GM21447 (cell line): ENCODE measurements around the gene IGSF6.

Experiments
- ATAC-seq: cut with Tn5 transposase; IDR thresholded peaks from one replicate; pipeline ENCODE4 v1.9.1; 2021; ENCODE audit not compliant: unreplicated experiment

Gene IGSF6

GRCh38 chr16:21602785-21603184 lies 49.6 kb downstream of the IGSF6 start:
- no peak for ATAC-seq

DNA sequence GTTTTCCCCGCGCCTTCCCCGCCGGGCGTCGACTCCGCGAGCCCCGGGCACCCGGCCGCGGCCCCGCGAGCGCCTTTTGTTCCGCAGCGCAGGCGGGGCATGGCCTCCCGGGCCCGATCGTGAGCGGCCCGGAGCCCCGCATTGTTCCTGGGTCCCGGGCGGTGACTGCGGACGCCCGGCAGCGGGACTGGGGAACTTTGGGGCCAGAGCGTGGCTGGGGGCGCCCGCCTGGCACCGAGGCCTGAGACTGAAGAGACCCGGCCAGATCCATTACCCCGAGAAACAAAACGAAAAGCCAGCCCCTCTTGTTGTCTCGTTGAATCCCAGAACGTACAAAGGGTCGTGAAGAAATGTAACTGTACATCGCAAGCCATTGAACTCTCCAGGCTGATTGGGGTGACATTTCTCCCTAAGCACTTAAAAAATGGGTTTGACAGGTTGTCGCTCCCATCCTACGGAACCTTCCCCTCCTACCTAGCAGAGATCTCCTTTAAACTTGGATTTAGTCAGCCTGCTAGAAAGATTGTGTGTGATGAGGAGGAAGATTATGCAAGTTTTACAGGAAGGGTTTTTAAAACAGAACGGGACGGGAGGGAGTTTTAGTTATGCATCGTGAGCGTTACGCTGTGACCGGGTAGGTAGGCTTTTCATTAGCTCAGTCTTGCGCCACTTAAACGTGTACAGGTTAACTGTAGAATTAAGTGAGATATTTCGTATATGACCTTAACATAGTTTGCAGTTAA lies 52.2 kb downstream of the IGSF6 start:
- peak; percentile 23 for ATAC-seq

DNA sequence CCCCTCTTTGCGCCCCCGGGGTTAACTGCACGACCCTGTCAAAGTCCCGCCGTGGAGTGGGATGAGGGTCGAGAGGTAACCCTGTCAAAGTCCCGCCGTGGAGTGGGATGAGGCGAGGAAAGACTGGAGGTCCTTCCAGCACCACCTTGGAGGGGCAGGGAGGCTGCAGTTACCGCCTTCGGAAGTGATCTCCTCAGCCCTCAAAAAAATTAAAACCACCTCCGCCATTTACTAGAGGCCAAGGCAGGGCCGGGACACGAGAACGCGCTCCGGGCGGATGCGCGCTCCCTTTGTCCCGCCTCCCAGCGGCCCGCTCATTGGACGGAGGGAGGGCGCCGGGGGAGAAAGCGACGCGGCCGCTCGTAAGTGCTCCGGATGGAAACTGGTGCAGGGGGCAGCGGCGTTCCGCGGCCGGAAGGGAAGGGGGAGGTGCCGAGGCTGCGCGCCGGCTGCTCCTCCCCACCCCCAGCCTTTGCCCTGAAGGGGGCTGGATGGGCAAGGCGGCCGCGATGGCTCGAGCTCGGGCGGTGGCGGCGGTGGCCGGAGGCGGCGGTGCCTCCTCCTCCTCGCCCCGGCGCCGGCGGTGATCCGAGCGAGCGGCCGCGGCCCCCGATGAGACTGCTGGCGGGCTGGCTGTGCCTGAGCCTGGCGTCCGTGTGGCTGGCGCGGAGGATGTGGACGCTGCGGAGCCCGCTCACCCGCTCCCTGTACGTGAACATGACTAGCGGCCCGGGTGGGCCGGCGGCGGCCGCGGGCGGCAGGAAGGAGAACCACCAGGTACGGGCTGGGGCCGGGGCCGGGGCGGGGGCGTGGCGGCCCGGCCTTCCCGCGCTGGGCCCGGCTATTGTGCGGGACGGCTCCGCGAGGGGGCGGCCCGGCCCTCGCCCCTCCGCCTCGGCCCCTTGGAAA lies 53.0 kb downstream of the IGSF6 start, which contains the start of gene METTL9:
METTL9 (plus strand) TSS at position 456 of the 909 bp plus-strand sequence; CDS start at position 613, 157 bp downstream.
- ATAC-seq, result peak; percentile 83

DNA sequence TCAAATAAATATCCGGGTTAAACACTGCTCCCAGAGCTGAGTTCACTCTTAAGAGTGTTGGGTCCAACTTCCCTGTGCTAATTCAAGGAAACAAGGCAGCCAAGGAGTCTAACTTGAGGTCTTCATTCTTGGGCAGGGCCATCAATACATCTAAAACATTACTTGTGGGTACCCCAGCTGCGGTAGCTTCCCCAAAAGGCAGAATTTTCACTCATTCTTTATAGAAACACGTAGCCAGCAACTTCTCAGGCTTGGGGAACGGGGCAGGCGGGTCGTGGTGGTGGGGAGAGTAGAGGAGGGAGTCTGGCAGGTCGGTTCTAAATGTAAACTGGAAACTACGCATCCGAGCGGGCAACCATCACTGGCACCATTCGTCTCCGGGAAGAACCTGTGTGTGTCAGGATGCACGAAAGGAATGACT lies 53.7 kb downstream of the IGSF6 start:
- peak; percentile 9 for ATAC-seq

- no peak for ATAC-seq
These were observed 54.2 kb downstream of the IGSF6 start for GRCh38 chr16:21598206-21598605.

- ATAC-seq, result no peak
These were observed 54.8 kb downstream of the IGSF6 start for GRCh38 chr16:21597561-21598030.

DNA sequence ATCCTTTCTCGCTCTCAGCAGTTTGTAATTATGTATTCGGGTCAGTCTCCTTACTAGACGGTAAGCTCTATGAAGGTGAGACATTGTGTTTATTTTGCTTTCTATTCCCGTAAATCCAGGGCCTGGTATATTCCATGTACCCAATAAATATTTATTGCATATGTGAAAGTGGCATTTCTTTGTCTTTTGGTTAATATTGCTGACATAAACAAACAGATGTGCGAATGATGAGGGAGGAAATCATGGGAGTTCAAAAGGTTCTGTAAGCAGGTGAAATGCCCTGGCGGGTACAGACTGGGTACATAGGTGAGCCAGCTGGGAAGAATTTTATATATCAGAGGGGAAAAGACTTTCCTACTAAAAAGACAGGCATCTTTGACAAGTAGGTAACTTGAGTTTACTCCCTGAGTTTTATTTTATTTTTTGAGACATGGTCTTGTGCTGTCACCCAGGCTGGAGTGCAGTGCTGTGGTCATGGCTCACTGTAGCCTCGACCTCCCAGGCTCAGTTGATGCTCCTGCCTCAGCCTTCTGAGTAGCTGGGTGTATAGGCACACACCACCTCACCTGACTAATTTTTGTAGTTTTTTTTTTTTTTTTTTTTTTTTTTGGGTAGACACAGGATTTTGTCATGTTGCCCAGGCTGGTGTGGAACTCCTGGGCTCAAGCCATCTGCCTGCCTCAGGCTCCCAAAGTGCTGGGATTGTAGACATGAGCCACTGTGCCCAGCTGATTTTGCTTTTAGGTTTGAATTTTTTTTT lies 58.7 kb downstream of the IGSF6 start:
- no peak for ATAC-seq

- ATAC-seq, result no peak
These were observed 60.2 kb downstream of the IGSF6 start for GRCh38 chr16:21592191-21592590.

GRCh38 chr16:21590796-21591195 lies 61.6 kb downstream of the IGSF6 start:
- ATAC-seq, result no peak

GRCh38 chr16:21590287-21590686 lies 62.1 kb downstream of the IGSF6 start:
- ATAC-seq, result no peak

- ATAC-seq, result no peak
These were observed 62.9 kb downstream of the IGSF6 start for GRCh38 chr16:21589551-21589950.
